ENCODE data around the gene VSTM4.

Gene VSTM4

DNA sequence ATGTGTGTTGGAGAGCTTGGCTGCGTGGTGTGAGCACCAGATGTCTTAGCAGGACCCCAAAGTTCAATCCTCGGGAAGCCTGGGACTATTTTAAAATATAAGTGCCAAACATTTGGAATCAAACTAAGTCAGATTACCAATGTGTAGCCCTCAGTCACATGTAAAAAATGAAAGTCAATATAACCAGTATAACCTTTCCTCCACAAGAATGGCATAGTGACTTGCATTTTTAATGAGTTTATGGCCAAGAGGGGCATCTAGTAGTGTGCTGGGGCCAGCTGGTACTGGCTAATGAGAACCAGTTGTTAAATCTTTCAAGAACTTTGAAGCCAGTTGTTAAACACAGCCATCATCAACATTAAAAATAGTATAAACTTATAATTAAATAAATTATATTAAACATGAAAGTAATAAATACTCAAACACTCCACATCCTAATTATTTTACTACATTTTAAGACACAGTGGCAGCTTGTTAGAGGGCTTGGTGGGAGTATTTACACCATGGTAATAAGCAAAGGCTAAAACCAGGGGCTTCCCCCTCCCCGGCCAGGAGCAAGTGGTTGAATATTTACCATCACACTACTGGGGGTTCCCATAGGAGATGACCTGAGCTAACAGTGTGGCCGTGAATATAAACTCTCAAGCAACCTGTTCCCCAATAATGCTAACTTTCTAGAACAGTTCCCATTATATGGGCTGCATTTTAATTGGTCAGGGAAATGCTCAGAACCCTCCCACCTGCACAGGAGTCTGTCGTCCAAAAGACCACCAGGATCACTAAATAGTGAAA is 26.4 kb upstream of the VSTM4 start:
- DNase-seq = peak; percentile 7

DNA sequence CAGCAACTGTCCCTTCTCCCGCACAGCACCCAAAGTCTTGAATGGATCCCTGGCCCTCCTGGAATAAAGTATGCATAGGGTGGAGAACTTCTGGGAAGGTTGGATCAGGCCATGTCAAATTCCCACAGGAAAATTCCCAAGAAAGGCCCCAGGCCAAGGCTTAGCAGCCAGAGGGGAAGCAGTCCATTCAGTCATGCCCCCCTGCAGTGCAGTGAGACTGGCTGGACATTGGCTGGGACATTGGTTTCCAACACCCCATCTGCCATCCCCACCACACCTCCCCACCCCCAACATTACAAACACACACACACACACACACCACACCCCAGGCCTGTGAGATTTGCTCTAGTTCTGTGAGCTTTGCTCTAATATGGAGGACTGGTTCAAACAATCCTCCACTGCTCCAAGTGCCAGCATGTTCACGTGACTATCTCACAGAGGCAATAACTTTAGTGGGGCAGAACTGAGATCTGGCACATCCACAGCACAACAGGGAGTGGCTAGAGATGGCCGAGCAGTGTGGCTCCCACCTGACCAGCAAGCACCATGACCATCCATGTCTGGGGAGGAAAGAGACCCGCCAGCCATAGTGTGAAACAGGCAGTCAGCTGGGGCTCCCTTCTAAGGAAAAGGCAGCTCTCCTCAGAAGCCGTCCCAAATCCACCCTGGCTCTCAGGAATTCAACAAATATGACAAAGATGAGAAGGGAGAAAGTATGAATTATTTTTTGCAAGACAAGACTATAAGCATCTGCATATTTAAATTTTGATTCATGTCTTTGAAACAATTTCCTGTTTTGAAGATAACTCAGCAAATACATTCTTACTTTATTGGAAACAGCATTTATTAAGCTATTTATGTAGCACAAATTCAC is 25.2 kb upstream of the VSTM4 start:
- peak; percentile 13 for DNase-seq

DNA sequence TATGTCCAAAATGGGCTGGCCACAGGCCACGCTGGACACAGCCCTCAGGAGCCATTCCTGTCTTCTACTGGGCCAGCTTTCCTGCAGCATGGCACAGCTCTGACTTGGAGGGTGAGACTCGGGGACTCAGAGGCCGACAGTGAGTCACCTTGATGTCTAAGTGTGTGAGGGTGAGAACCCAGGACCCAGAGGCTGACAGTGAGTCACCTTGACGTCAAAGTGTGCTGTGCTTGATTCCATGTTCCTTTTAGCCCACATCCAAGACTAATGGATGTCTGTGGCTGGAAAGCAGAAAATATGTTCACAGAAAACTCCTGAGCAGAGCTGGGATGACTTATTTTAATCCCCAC is 24.5 kb upstream of the VSTM4 start:
- DNase-seq = peak; percentile 50

DNA sequence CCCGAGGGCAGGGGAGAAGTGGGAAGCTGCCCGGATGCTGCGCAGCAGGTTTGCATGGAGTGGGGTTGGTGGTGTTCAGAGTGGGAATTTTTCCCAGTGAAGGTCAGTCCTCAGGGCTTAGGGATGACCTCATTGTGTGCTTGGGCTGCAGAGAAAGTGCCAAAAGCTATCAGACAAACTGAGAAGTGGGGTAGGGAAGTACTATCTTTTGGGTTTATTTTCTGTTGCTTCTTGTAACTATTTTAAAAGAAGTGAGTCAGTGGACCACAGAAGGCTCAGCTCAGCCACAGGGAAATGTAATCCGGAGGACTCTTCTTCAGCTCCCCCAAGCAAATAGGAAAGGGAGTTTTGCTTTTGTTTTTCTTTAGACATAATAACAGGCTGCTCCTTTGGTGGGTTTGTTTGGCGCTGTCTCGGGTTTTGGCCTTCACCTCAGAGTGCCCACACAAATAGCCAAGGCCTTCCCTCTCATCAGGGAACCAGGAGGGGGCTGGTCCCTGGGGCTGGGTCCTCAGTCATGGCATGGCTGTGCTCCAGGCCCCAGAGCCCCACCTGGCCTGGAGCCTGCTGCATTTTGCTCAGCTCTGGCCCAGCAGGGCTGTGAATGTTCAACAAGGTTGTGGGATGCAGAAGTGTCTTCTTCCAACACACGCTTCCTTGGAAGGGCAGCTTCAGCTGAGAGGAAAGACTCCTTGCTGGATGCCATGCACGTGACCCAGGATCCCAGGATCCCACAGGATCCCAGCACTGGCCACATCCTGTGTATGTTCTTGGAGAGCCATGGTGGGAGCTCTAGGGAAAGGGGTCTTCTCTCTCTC is 23.9 kb upstream of the VSTM4 start:
- DNase-seq = peak; percentile 37

DNA sequence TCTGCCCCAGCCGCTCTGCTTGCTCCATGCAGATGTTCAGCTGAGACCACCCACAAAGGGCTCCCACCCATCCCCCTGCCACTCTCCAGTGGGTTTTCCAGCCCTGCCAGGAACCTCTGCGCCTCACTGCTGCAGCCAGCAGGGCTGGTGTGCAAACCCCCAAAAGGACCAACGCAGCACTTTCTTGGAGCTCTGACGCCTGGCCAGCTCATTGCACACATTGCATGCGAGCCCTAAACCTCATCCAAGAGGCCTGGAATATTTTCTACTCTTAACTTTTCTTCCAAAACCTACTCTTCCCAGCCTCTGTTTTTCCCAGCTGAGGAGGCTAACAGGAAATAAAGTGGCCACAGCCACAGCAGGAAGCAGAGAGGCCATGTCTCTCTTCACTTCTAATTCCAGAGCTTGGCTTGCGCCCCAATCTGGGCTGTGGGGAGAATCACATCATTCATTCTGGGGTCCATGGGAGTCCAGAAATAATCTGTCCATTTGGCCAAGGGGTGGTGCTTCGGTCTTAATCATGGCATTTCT is 23.1 kb upstream of the VSTM4 start:
- peak; percentile 24 for DNase-seq

DNA sequence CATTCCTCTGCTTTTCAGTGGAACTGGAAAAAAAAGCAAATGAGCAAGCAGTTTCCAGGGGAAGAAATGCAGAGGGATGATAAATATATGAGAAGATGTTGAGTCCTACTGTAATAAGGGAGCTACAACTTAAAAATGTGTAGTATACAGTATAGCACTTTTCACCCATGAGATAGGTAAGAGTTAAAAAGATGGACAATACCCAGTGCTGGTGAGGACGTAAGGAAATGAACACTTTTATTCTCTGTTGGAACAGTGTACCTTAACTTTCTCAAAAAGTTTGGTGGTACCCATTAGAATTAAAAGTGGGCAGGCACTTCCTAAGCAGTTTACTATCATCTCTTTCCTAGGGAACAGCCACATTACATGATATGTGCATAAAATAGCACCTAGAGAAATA is 21.2 kb upstream of the VSTM4 start:
- no peak for DNase-seq

DNA sequence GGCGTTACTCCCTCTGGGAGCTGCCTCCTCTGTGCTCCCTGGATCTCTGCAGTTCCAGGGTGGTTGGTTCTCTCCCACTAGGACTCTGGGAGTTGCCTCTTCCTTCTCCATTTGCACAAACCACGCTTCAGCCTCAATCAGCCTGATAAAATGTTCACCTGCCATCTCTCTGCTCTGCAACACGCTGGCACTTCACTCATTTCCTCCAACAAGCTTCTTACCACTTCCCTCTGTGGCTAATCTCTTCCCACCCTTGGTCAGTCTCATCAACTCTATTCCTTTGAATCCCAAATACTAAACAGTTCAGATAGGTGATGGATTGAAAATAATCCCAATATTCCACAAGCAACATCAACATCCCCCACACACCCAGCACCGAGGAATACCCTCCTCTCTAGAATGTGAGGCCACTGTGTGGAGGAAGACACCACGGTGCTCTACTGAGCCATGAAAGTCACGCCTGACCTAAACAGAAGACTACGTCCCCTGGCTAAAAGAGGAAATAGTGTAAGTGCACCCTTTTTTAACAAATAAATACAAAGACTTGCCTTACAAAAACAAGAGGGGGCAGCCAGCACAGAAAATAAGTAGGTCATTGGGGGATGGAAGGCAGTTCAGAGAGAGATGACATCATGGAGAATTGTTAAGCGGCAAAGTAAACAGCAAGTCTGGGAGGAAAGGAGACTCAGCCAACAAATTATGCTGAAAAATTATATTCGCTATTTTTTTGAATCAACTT is 20.4 kb upstream of the VSTM4 start:
- DNase-seq = peak; percentile 5

DNA sequence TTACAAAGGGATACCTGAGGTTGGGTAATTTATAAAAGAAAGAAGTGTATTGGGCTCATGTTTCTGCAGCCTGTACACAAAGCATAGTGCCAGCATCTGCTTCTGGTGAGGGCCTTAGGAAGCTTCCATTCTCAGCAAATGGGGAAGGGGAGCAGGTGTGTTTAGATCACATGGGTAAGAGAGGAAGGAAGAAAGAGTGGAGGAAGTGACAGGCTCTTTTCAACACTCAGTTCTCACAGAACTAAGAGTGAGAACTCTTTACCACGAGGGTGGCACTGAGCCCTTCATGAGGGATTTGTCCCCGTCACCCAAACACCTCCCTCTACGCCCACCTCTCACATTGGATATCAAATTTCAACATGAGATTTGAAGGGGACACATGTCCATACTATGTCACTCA is 19.0 kb upstream of the VSTM4 start:
- DNase-seq = peak; percentile 1

DNA sequence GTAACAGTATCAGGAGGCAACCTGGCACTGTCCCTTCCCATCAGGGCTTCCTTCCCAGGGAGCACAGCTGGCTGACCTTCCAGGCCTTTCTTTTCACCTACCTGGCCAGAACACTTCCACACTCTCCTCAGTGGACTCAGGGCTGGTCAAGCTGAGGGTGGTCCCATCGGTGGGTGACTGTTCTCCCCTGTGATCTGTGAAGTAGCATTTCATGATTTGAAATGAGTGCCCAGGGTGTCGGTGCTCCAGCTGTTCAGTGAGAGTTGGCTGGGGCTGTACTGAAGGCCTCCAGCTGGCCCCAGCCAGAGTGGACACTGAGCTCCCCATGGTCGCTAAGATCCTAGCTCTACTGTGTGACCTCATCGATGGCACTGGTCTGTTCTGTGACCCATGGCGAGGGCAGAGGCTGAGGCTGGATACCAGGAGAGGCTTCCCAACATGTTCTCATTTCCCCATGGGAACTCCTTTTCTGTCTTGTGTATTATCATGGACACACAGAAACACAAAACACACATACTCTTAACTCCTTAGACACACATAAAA is 18.5 kb upstream of the VSTM4 start, which contains the start of gene FAM170B:
Gene FAM170B, minus strand, starts transcription at position 316 of the 543 bp plus-strand sequence. Its CDS starts 103 bp downstream, at position 213.
- peak; percentile 24 for DNase-seq

DNA sequence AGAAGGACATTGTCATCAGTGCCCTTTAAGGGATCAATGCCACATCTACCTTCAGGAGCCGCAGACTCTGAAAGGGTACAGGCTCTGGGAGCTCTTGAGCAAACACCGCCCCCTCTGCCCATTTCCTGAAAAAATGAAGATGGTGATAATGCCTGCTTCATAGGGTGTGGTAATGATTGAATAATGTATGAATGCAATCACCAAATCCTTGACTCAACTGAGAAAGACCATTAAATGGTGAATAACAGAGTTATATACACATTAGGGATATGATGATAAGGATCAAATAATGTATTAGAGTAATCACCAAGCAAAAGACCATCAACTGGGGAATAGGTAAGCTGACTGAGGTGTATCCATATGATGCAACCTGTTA is 17.0 kb upstream of the VSTM4 start:
- DNase-seq = no peak

DNA sequence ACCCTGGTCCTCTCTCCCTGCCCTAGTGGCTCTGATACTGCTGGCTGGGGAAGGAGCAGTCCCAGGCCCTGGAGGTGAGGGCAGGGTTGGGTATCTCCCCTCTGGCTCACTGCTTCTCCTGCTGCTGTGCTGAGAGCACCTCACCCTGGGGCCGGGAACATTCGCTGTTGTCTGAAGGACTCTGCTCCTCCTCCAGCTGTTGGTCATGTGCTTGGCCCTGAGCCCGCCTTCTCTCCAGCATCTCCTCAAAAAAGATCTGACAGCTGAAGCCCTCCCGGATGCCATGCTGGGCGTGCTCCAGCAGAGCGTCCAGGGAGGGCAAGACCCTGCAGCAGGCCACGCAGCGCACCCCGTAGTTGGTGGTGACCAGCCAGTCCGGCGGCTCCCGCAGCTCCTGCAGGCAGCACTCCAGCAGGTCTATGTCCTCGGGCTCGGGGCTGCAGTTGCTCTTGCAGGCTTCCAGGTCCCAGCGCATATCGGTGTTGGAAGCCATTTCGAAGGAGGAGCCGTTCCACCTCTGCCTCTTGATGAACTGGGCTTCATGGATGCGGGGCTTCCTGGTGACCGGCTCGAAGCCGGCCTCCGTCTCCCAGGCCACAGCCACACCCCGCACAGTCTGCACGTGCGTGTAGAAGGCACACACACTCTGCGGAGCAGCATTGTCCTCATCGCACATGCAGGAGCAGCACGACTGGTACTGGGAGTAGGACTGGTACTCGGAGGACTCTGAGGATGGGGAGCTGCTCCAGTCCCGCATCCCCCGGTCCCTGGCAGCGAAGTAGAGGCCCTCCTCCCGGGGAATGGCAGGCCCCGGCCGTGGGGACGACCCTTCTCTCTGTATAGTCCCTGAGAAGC is 16.4 kb upstream of the VSTM4 start:
- peak; percentile 46 for DNase-seq

DNA sequence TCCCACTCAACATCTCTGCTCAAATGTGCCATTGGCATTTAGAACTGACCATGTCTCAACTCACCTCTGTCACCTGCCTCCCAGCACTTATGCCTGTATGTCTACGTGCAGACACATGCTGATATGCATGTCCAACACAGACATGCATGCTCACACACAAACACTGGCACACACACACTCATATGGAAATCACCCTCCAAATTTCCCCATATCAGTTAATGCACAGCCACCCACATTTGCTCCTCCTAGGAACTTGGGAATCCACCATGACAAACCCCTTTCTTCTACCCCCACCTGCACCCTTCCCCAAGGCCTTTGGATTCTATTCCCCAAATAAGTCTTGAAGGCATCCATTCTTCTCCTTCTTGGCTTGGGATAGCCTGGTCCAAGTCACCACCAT is 14.1 kb upstream of the VSTM4 start:
- DNase-seq = peak; percentile 15

DNA sequence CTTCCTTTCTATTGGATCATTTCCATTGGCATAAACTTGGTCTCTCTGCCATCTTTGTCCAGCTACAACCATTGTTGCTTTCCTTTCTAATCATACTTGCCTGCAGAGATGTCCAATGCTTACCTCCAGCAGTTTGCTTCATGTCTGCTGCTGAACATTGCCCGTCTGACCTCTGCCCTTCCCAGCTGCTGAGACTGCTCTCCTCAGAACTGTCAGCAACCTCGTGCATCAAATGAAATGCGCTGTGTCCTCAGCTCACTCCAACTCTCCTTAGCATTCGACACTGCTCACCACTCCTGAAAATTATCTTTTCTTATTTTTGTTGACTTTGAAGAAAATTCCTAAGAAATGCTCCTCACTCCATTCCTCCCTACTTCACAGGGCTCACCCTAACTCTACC is 13.5 kb upstream of the VSTM4 start:
- DNase-seq = peak; percentile 4

DNA sequence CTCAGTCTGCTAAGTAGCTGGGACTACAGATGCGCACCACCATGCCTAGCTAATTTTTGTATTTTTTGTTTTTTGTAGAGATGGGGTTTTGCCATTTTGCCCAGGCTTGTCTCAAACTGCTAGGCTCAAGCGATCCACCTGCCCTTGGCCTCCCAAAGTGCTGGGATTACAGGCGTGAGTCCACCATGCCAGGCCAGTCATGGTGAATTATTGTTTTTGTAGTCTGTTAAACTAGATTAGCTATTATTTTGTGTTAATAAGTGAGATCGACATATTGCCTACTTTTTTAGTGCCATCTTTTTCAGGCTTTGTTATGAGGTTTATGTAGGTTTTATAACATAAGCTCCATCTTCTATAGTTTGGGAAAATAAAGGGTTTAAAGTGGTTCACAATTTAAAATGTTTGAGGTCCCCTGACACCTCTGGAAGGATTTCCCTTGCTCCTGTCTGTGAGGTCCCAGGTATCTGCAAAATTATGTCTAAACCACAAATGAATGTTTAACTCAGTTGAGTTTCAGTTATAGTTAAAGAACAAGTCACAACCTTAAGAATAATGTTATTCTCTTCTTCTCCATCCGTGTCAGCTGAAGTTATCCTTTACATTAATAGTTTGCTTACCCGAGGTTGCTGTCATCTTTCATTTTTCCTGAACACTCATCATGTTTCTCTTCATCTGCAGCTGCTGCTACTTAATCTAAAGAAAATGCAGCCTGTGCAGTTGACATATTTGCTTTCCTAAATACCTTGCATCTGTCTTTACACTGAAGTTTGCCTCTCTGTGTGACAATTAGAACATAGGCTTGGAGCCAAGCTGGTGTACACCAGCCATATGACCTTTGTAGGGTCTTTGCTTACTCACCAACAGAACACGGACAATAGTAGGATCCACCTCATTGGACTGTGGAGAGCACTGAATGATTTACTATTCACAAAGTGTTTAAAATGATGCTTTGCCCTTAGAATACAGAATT is 8.9 kb upstream of the VSTM4 start:
- DNase-seq = no peak

DNA sequence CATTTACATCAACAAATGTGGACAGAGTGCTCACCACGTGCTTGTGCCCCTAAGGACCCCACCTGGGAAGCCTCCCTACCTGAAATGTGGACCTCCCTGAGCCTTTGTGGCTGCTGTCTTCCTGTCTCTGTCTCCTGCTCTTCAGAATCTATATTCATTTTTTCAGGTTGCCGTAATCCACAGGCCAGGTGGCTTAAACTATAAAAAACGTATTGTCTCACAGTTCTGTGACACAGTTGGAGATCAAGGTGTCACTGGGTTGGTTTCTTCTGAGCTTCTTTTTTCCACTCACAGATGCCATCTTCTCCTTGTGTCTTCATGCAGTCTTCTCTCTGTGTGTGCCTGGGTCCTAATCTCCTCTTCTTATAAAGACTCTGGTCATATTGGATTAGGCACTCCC is 5.6 kb upstream of the VSTM4 start:
- peak; percentile 15 for DNase-seq

DNA sequence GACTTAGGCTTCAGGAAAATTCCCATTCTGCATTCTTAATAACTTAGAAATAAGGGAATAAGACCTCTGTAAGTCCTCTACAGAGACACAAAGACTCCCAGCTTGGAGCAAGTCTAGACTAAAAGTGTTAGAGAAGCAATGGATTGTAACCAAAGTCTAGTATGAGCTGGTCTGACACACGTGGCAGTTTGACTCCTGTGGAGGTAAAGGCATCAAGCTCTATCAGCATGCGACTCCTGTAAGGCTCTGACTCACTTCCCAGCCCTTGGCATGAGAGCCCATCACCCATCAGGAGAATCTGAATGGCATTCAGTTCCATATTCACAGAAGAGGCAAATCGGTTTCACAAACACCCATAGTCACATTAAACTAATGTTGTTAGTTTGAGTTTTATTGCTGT is 4.4 kb upstream of the VSTM4 start:
- DNase-seq = peak; percentile 5

DNA sequence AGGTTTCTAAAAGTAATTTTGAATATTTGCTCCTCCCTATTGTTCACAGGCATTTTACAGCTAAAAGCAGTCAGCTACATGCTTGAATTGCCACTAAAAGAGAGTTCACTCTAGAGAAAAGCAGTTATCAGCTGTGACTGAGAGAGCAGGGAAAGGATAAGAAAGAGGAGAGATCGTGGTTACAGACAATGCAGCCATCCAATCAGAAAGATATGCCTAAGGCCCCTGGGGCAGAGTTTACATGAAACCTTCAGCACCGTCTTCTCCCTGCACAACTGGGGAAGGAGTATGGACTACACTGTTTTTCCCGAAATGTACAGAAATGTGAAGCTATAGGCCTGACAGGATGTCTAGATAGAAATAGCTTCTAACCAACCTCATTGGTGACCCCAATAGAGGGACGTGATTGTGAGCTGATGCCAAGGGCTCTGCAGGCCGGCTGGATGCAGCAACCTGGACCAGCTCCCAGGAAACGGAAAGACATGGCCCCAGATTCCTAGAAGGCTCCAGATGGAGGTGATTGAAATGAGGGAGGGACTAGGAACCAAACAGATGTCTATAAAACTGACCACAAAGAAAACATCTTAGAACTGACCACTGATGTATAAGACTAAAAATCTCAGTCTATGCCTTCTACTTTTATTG is 3.2 kb upstream of the VSTM4 start:
- peak; percentile 5 for DNase-seq

DNA sequence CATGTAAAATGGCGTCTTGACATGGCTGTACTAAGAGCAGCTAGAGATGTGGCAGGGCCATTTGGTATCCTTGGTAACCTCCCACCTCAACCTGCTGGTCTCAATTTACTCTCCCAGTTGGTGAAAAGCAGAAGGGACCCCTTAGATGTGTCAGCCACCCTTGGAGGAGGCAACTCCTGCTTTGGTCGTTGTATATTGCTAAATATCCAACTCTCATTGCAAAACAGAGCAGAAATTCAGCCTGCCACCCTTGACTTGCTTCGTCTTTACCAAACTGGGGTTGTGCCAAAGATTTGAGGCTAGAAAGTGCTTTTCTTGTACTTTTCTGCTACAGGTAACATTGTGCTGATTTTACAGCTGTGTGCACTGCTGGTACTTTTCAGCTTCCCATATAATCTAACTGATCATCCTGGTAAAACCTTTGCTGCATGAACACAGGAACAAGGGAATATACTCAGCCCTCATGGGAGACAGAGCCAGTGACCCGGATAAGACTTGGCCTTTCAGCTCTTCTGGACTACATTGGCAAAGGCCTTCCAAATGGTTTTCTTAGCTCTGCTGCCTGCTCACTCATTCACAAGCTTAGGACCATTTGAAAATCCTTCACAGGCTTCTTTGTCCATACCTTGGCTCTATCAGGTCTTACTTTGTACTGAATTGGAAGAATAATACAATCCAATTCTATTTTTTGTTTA is 2.2 kb upstream of the VSTM4 start:
- peak; percentile 1 for DNase-seq
